MM.1S (cell line): ENCODE data around the gene FOXA2.

Source experiments
- DNase-seq: peaks from one replicate; pipeline ENCODE4 v3.0.0-alpha.2; 2015
- H2AFZ ChIP-seq: fragments of 300-600 bp; sonication (generic); 2 replicates; pipeline ENCODE4 v1.6.0; 2016; ENCODE audit warnings: antibody characterized with exemption, low read length
- H3F3A ChIP-seq: fragments of 300-600 bp; sonication (generic); 2 replicates; pipeline ENCODE4 v1.6.1; 2016; ENCODE audit warnings: mild to moderate bottlenecking, antibody characterized with exemption, low read length, moderate library complexity, mixed read lengths; ENCODE audit not compliant: insufficient read depth
- H3K27ac ChIP-seq: fragments of 300-600 bp; sonication (generic); 2 replicates; pipeline ENCODE4 v1.5.1; 2016; ENCODE audit warnings: mild to moderate bottlenecking, low read length
- H3K27me3 ChIP-seq: fragments of 300-600 bp; sonication (generic); replicated peaks from 2 replicates; pipeline ENCODE4 v1.6.0; 2016; ENCODE audit warnings: low read length; ENCODE audit not compliant: insufficient read depth
- H3K36me3 ChIP-seq: fragments of 300-600 bp; sonication (generic); replicated peaks from 2 replicates; pipeline ENCODE4 v1.6.1; 2016; ENCODE audit warnings: mild to moderate bottlenecking, low read length, mixed read lengths; ENCODE audit not compliant: insufficient read depth
- H3K4me1 ChIP-seq: fragments of 300-600 bp; sonication (generic); 2 replicates; pipeline ENCODE4 v1.6.1; 2016; ENCODE audit warnings: low read length, mixed read lengths
- H3K4me2 ChIP-seq: fragments of 300-600 bp; sonication (generic); 2 replicates; pipeline ENCODE4 v1.6.0; 2016; ENCODE audit warnings: low read depth, low read length
- H3K4me3 ChIP-seq: fragments of 300-600 bp; sonication (generic); 2 replicates; pipeline ENCODE4 v1.5.1; 2016; ENCODE audit warnings: low read length, mixed read lengths
- H3K79me2 ChIP-seq: fragments of 300-600 bp; sonication (generic); 2 replicates; pipeline ENCODE4 v1.6.1; 2016; ENCODE audit warnings: mixed run types, low read length, mixed read lengths
- H3K9ac ChIP-seq: fragments of 300-600 bp; sonication (generic); 2 replicates; pipeline ENCODE4 v1.6.1; 2016; ENCODE audit warnings: low read length, mixed read lengths
- H3K9me2 ChIP-seq: fragments of 300-600 bp; sonication (generic); replicated peaks from 2 replicates; pipeline ENCODE4 v1.6.1; 2016; ENCODE audit warnings: mild to moderate bottlenecking, low read length, mixed read lengths; ENCODE audit not compliant: insufficient read depth
- H3K9me3 ChIP-seq: fragments of 300-600 bp; sonication (generic); replicated peaks from 2 replicates; pipeline ENCODE4 v1.6.1; 2016; ENCODE audit warnings: mild to moderate bottlenecking, low read length, mixed read lengths; ENCODE audit not compliant: insufficient read depth
- H4K20me1 ChIP-seq: fragments of 300-600 bp; sonication (generic); 2 replicates; pipeline ENCODE4 v1.6.1; 2016; ENCODE audit warnings: mild to moderate bottlenecking, low read length, moderate library complexity, mixed read lengths; ENCODE audit not compliant: insufficient read depth
- EZH2 ChIP-seq: fragments of 300-600 bp; sonication (generic); optimal IDR thresholded peaks from 2 replicates; pipeline ENCODE3; 2017; ENCODE audit warnings: low read depth, mild to moderate bottlenecking, antibody characterized with exemption, low read length, mixed read lengths
- EZH2phosphoT487 ChIP-seq: fragments of 300-600 bp; sonication (generic); IDR thresholded peaks from 2 replicates; pipeline ENCODE4 v1.6.1; 2018; ENCODE audit warnings: antibody characterized with exemption, low read length
- TF ChIP-seq, protein P1 (sequence below): fragments of 300-600 bp; sonication (generic); IDR thresholded peaks from 2 replicates; pipeline ENCODE4 v1.5.1; 2016; ENCODE audit warnings: antibody characterized with exemption, low read length, mixed read lengths

Gene FOXA2

GRCh38 chr20:22629447-22629846 is 45.1 kb upstream of the FOXA2 start:
- Histone ChIP-seq H2AFZ (no peak overlapping the region), H3K9ac (no peak overlapping the region), H4K20me1 (no peaks in the 10 kb centered on the region), H3K9me3 (no peaks in the 10 kb centered on the region), H3K9me2 (no peaks in the 10 kb centered on the region), H3K36me3 (no peaks in the 10 kb centered on the region), H3K4me1 (no peaks in the 10 kb centered on the region), H3K27me3 (no peaks in the 10 kb centered on the region), H3K4me2 (no peak overlapping the region), H3K79me2 (no peaks in the 10 kb centered on the region), H3K4me3 (no peak overlapping the region), H3K27ac (no peak overlapping the region), H3F3A (no peaks in the 10 kb centered on the region)
- TF ChIP-seq, protein P1, sequence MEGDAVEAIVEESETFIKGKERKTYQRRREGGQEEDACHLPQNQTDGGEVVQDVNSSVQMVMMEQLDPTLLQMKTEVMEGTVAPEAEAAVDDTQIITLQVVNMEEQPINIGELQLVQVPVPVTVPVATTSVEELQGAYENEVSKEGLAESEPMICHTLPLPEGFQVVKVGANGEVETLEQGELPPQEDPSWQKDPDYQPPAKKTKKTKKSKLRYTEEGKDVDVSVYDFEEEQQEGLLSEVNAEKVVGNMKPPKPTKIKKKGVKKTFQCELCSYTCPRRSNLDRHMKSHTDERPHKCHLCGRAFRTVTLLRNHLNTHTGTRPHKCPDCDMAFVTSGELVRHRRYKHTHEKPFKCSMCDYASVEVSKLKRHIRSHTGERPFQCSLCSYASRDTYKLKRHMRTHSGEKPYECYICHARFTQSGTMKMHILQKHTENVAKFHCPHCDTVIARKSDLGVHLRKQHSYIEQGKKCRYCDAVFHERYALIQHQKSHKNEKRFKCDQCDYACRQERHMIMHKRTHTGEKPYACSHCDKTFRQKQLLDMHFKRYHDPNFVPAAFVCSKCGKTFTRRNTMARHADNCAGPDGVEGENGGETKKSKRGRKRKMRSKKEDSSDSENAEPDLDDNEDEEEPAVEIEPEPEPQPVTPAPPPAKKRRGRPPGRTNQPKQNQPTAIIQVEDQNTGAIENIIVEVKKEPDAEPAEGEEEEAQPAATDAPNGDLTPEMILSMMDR, result no peak
- no peak for TF ChIP-seq EZH2
- no peak for TF ChIP-seq EZH2phosphoT487
- DNase-seq, result no peak

- H3K79me2 ChIP-seq, result no peaks in the 10 kb centered on the region
- H4K20me1 ChIP-seq, result no peaks in the 10 kb centered on the region
- no peak overlapping the region for H3K4me3 ChIP-seq
- TF ChIP-seq, protein P1, result no peak
- TF ChIP-seq EZH2phosphoT487, result no peak
- no peak for TF ChIP-seq EZH2
- H3F3A ChIP-seq, result no peaks in the 10 kb centered on the region
- no peaks in the 10 kb centered on the region for H3K36me3 ChIP-seq
- H3K4me2 ChIP-seq, result no peak overlapping the region
- DNase-seq, result no peak
- H3K9me2 ChIP-seq, result no peaks in the 10 kb centered on the region
- no peak overlapping the region for H2AFZ ChIP-seq
- H3K9ac ChIP-seq, result no peak overlapping the region
- no peaks in the 10 kb centered on the region for H3K27me3 ChIP-seq
- no peaks in the 10 kb centered on the region for H3K4me1 ChIP-seq
- H3K27ac ChIP-seq, result no peak overlapping the region
- H3K9me3 ChIP-seq, result no peaks in the 10 kb centered on the region
Measured at GRCh38 chr20:22626496-22626895, 42.1 kb upstream of the FOXA2 start.

DNA sequence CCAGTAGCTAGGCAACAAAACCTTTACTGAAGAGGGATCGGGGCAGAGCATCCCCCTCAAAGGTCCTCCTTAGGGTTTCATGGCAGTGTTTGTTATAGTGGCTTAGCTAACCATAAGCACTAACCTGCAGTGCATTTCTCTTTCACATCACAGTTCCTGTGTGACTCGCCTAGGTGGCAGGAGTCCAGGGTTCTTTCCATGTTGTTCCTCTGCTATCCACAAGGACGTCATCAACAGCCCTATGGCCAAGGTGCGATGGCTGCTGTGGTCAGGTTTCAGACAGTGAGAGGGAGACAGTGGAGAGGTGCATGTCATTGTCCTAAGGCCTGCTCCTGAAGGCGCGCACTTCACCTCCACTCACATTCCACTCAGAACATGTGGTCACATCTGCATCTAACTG is 38.8 kb upstream of the FOXA2 start:
- DNase-seq, result no peak
- Histone ChIP-seq H3K27me3 (no peaks in the 10 kb centered on the region), H3K36me3 (no peaks in the 10 kb centered on the region), H3K4me2 (no peak overlapping the region), H3K27ac (no peak overlapping the region), H2AFZ (no peak overlapping the region), H3F3A (no peaks in the 10 kb centered on the region), H4K20me1 (no peaks in the 10 kb centered on the region), H3K4me3 (no peak overlapping the region), H3K9me2 (no peaks in the 10 kb centered on the region), H3K9ac (no peak overlapping the region), H3K4me1 (no peaks in the 10 kb centered on the region), H3K9me3 (no peaks in the 10 kb centered on the region), H3K79me2 (no peaks in the 10 kb centered on the region)
- TF ChIP-seq EZH2phosphoT487 (no peak), EZH2 (no peak)
- TF ChIP-seq, protein P1, result no peak
